Ovary (tissue), 3 donors: ENCODE results near the gene GNG11.

Source experiments
- EP300 ChIP-seq: sonication (generic); formaldehyde crosslinking; IDR thresholded peaks from one replicate; pipeline ENCODE4 v1.6.1; 2017; ENCODE audit warnings: antibody characterized with exemption
- TF ChIP-seq, protein P1 (sequence below), 3 donors: fragments of 450-650 bp in 2 of 3; fragments of 200-600 bp in 1 of 3; IDR thresholded peaks; one replicate each; pipeline versions ENCODE4 v1.5.1 to v1.8.0; 2016 to 2022; ENCODE audit warnings: antibody characterized with exemption in 3 of 3, mild to moderate bottlenecking in 1 of 3
- donor health status: DM: no; HTN: no; CAD: no.

GRCh38 chr7:93883078-93883916 lies 38.2 kb upstream of the GNG11 start:
- TF ChIP-seq, protein P1, sequence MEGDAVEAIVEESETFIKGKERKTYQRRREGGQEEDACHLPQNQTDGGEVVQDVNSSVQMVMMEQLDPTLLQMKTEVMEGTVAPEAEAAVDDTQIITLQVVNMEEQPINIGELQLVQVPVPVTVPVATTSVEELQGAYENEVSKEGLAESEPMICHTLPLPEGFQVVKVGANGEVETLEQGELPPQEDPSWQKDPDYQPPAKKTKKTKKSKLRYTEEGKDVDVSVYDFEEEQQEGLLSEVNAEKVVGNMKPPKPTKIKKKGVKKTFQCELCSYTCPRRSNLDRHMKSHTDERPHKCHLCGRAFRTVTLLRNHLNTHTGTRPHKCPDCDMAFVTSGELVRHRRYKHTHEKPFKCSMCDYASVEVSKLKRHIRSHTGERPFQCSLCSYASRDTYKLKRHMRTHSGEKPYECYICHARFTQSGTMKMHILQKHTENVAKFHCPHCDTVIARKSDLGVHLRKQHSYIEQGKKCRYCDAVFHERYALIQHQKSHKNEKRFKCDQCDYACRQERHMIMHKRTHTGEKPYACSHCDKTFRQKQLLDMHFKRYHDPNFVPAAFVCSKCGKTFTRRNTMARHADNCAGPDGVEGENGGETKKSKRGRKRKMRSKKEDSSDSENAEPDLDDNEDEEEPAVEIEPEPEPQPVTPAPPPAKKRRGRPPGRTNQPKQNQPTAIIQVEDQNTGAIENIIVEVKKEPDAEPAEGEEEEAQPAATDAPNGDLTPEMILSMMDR (IDR thresholded peaks at IDR 0.05): no peak
- TF ChIP-seq EP300: no peak
